Measurements from ENCODE around the gene GPC3. TPM values are rescaled to one million over a fixed set of nuclear protein-coding genes. Genes with fewer than 3 reads are reported as not detected.

The GPC3 gene
- total and polyA plus RNA-seq, 2 experiments from 2014 or later, result 171 to 323 TPM

DNA sequence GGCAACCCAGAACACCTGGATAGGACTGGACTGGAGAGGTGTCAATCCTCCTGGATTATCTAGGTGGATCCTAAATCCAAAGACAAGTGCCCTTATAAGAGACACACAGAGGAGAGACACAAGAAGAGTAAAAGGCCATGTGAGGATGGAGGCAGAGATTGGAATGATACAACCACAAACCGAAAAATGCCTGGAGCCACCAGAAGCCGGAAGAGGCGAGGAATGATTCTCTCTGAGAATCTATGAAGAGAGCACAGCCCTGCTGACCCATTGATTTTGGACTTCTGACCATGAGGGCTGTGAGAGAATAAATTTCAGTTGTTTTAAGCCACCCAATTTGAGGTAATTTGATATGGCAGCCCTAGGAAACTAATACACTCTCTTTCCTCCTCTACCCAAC is 20.1 kb downstream of the GPC3 start:
- H3K9me3 ChIP-seq (ENCODE audit: low read depth), result no peaks in the 10 kb centered on the region
- peaks cover 15% of the 10 kb centered on the region for H3K4me1 ChIP-seq (ENCODE audit: low read depth)
- TF ChIP-seq, protein P1, sequence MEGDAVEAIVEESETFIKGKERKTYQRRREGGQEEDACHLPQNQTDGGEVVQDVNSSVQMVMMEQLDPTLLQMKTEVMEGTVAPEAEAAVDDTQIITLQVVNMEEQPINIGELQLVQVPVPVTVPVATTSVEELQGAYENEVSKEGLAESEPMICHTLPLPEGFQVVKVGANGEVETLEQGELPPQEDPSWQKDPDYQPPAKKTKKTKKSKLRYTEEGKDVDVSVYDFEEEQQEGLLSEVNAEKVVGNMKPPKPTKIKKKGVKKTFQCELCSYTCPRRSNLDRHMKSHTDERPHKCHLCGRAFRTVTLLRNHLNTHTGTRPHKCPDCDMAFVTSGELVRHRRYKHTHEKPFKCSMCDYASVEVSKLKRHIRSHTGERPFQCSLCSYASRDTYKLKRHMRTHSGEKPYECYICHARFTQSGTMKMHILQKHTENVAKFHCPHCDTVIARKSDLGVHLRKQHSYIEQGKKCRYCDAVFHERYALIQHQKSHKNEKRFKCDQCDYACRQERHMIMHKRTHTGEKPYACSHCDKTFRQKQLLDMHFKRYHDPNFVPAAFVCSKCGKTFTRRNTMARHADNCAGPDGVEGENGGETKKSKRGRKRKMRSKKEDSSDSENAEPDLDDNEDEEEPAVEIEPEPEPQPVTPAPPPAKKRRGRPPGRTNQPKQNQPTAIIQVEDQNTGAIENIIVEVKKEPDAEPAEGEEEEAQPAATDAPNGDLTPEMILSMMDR (IDR thresholded peaks at IDR 0.05; ENCODE audit: low read depth, low read length), result no peak
- DNase-seq (ENCODE audit: low read depth in 1 of 2, low spot score in 1 of 2), result no peak
- no peaks in the 10 kb centered on the region for H3K27me3 ChIP-seq
- no peaks in the 10 kb centered on the region for H3K36me3 ChIP-seq
- H3K4me3 ChIP-seq, result no peak overlapping the region
- no peak overlapping the region for H3K27ac ChIP-seq

DNA sequence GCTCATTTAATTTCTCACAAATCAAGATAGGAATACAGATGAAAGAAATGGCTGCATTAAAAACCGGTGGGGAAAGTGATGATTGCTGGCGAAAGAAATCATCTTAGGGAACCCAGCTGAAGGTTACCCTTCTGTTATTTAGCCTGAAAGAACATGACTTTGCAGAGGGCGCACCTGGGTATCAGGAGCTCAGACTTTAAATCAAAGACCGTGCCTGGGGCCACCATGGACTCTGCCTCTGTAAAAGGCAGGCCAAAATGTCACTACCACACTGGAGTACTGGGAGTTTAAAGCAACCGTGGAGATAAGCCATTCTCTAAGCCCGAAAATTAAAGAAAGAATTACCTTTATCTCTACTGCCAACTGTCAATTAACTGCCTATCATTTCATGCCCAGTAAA is 24.3 kb downstream of the GPC3 start:
- H3K4me1 ChIP-seq (ENCODE audit: low read depth), result no peaks in the 10 kb centered on the region
- H3K27me3 ChIP-seq, result no peaks in the 10 kb centered on the region
- no peak for DNase-seq (ENCODE audit: low read depth in 1 of 2, low spot score in 1 of 2)
- TF ChIP-seq, protein P1 (IDR thresholded peaks at IDR 0.05; ENCODE audit: low read depth, low read length), result no peak
- H3K4me3 ChIP-seq, result no peak overlapping the region
- H3K9me3 ChIP-seq (ENCODE audit: low read depth), result no peaks in the 10 kb centered on the region
- no peaks in the 10 kb centered on the region for H3K36me3 ChIP-seq
- no peak overlapping the region for H3K27ac ChIP-seq

DNA sequence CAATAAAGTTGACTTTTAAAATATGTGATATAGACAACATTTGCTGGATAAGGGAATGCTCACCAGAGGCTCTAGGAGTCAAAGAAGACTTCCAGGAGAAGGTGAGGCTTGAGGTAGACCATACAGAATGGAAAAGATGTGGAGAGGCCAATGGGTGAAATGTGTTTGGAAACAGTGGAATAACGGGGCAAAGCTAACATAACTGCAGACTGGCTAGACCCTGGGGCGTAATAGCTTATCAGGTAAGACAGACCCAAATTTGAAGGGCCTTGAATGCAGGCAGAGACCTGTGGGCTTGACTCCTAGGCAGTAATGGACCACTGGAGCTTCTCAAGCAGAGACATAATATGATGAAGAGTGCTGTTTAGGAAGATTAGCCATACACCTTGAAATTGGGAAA is 25.4 kb downstream of the GPC3 start:
- no peak for DNase-seq (ENCODE audit: low read depth in 1 of 2, low spot score in 1 of 2)
- TF ChIP-seq, protein P1 (IDR thresholded peaks at IDR 0.05; ENCODE audit: low read depth, low read length), result no peak
- no peak overlapping the region for H3K4me3 ChIP-seq
- H3K36me3 ChIP-seq, result no peaks in the 10 kb centered on the region
- no peaks in the 10 kb centered on the region for H3K4me1 ChIP-seq (ENCODE audit: low read depth)
- no peak overlapping the region for H3K27ac ChIP-seq
- H3K27me3 ChIP-seq, result no peaks in the 10 kb centered on the region
- no peaks in the 10 kb centered on the region for H3K9me3 ChIP-seq (ENCODE audit: low read depth)

DNA sequence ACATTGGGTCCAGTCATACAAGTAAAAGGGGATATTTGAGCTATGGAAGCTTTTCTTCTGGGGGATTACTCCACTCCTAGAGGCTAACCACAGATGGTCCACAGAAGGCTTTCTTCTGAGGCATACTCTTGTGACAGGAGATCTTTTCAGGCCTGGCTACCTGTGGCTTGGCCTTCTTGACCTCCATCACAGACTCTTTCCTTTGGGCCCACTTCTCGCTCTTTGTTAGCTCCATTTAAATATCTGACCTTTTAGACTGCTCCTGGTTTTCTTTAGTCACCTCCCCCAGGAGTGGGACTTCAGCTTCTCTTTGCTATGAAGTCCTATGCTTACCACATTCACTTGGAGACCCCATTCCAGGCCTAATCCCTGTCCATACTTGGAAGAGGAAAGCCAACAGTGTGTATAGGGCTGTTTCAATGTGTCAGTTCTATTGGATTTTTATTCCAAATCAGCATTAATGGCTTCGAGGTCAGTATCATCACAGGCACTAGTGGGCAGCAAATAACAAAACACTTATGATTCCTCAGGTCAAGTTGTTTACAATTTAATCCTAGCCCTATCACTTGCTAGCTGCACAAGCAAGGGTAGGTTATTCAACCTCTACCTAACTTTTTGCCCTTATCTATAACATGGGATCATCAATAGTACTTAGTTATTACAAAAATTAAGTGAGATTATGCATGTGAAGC is 26.3 kb downstream of the GPC3 start:
- Histone ChIP-seq H3K27me3 (no peaks in the 10 kb centered on the region), H3K9me3 (ENCODE audit: low read depth) (no peaks in the 10 kb centered on the region), H3K36me3 (no peaks in the 10 kb centered on the region), H3K27ac (no peak overlapping the region), H3K4me3 (no peak overlapping the region), H3K4me1 (ENCODE audit: low read depth) (no peaks in the 10 kb centered on the region)
- DNase-seq (ENCODE audit: low read depth in 1 of 2, low spot score in 1 of 2), result peak in 1 of 2 donors; percentile 34
- TF ChIP-seq, protein P1 (IDR thresholded peaks at IDR 0.05; ENCODE audit: low read depth, low read length), result peak; percentile 35

DNA sequence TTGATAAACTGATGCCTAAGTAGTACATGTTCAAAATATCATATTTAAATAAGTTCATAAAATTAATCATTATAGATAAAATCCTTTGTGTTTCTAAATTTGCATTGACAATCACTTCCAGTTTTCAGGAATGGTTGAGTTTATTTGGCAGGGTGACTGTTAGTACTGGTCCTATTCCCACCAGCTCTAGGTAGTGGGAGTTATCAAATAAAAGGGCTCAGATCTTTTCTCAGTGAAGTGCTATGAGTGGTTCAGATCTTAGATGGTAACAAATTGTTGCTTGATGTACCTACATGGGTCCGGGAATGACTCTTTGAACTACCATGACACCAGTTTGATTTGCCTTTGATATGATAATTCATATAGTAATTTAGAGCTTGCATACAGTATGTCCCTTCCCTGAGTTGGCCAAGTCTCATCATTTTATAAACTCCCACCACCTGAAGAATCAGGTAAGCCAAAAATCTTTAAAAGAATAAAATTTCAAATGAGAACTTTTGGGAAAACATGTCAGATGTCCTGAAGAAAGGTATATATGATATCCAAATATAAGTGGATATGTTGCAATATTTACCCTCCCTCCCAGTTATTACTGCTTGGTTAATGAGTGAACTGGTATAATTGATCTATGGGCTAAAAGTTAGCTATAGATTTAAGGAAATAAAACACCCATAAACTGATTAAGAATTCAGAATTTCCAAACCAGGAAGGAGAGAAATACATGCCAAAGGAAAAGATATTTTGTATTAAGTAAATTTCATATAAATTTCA is 28.6 kb downstream of the GPC3 start:
- no peaks in the 10 kb centered on the region for H3K36me3 ChIP-seq
- no peak for DNase-seq (ENCODE audit: low read depth in 1 of 2, low spot score in 1 of 2)
- TF ChIP-seq, protein P1 (IDR thresholded peaks at IDR 0.05; ENCODE audit: low read depth, low read length), result no peak
- no peaks in the 10 kb centered on the region for H3K27me3 ChIP-seq
- no peaks in the 10 kb centered on the region for H3K9me3 ChIP-seq (ENCODE audit: low read depth)
- H3K27ac ChIP-seq, result no peak overlapping the region
- H3K4me1 ChIP-seq (ENCODE audit: low read depth), result no peaks in the 10 kb centered on the region
- H3K4me3 ChIP-seq, result no peak overlapping the region
